Calu3 (cell line): ENCODE data around the gene KLHL33. TPM values are rescaled to one million over a fixed set of nuclear protein-coding genes. Genes with fewer than 3 reads are reported as not detected.

ENCODE experiments used
- Bru-seq: library from RNA; stranded (reverse); fragments of 400-500 nt; gene quantifications from one replicate; lab custom pipeline; 2021; lab: Mats Ljungman, UMichigan
- BruChase-seq, 2 experiments: library from RNA; stranded (reverse); fragments of 400-500 nt; gene quantifications; one replicate each; lab custom pipeline; 2021; lab: Mats Ljungman, UMichigan
- BruUV-seq: library from RNA; stranded (reverse); fragments of 400-500 nt; replicated peaks from 2 replicates; lab custom pipeline; 2021; lab: Mats Ljungman, UMichigan
- CTCF ChIA-PET: fragments of 300-600 bp; sonication (Branson Sonifier 250); formaldehyde crosslinking; loops from one replicate; lab custom pipeline; 2022; ENCODE audit warnings: antibody characterized with exemption; lab: Charles Lee
- DNase-seq: peaks from one replicate; pipeline ENCODE4 v3.0.0; 2022
- H3K27ac Mint-ChIP-seq: one replicate; pipeline ENCODE4 v1.8.0; 2022; ENCODE audit warnings: mixed read lengths; ENCODE audit not compliant: unreplicated experiment
- H3K27me3 Mint-ChIP-seq: one replicate; pipeline ENCODE4 v1.8.0; 2022; ENCODE audit warnings: mixed read lengths; ENCODE audit not compliant: unreplicated experiment
- H3K36me3 Mint-ChIP-seq: one replicate; pipeline ENCODE4 v1.8.0; 2022; ENCODE audit warnings: mild to moderate bottlenecking, moderate library complexity, mixed read lengths; ENCODE audit not compliant: insufficient read depth, unreplicated experiment
- H3K4me1 Mint-ChIP-seq: one replicate; pipeline ENCODE4 v1.8.0; 2022; ENCODE audit warnings: mild to moderate bottlenecking, low read depth, mixed read lengths; ENCODE audit not compliant: unreplicated experiment
- H3K4me3 Mint-ChIP-seq: one replicate; pipeline ENCODE4 v1.8.0; 2022; ENCODE audit warnings: mild to moderate bottlenecking, low read depth, moderate library complexity, mixed read lengths; ENCODE audit not compliant: unreplicated experiment
- H3K9me3 Mint-ChIP-seq: one replicate; pipeline ENCODE4 v1.8.0; 2022; ENCODE audit warnings: low read depth, mixed read lengths; ENCODE audit not compliant: unreplicated experiment
- CTCF ChIP-seq: fragments of 200-600 bp; IDR thresholded peaks from one replicate; pipeline ENCODE4 v1.8.0; 2022; ENCODE audit warnings: antibody characterized with exemption; ENCODE audit not compliant: unreplicated experiment
- intact Hi-C: fragments of 100-400 bp; cut with micrococcal nuclease; formaldehyde crosslinking; loops from one replicate; pipeline ENCODE4 v1.10.0; 2022; ENCODE audit not compliant: unreplicated experiment
- long read RNA-seq: library from polyadenylated mRNA; stranded (forward); transcript quantifications from one replicate; pipeline ENCODE4 v2.0.0, GENCODE V29; 2022
- total RNA-seq: library from RNA; stranded (reverse); gene quantifications from 2 replicates; pipeline ENCODE4 v1.2.3, GENCODE V29; 2022

KLHL33 gene
- total RNA-seq (not detected in 2 replicates), Bru-seq, nascent RNA (not detected), BruChase-seq, experiment 1, labeled RNA remaining after a 6-hour chase (percentile 7 among the genes with signal in this experiment), BruChase-seq, experiment 2, labeled RNA remaining after a 2-hour chase (not detected)
- long read RNA-seq, result 0 reads

- Mint-ChIP-seq H3K4me1 (no peaks in the 10 kb centered on the region), H3K4me3 (no peak within 1 kb of the TSS), H3K36me3 (no peaks in the 10 kb centered on the region), H3K27me3 (peaks cover 15% of the 10 kb centered on the region), H3K9me3 (no peaks in the 10 kb centered on the region), H3K27ac (no peak within 1 kb of the TSS)
- no peak for TF ChIP-seq CTCF
- CTCF ChIA-PET, result no interaction called here
- intact Hi-C loops, result no loop called here
- DNase-seq, result no peak
- BruUV-seq, result no TSS peak
Observed at GRCh38 chr14:20435582-20436362, at the start of gene KLHL33. Gene KLHL33, minus strand, starts transcription at chr14:20436166. Its CDS starts 355 bp downstream, at chr14:20435811.

GRCh38 chr14:20482382-20482781, 46.4 kb upstream of the KLHL33 start:
- H3K4me3 Mint-ChIP-seq, result no peak overlapping the region
- CTCF ChIA-PET, result no interaction called here
- H3K27ac Mint-ChIP-seq, result no peak overlapping the region

GRCh38 chr14:20478894-20479293, 42.9 kb upstream of the KLHL33 start:
- intact Hi-C loops, result no loop called here
- no TSS peak for BruUV-seq
- Mint-ChIP-seq H3K27ac (no peak overlapping the region), H3K4me1 (peaks cover 11% of the 10 kb centered on the region), H3K36me3 (peaks cover 48% of the 10 kb centered on the region), H3K9me3 (no peaks in the 10 kb centered on the region), H3K27me3 (no peaks in the 10 kb centered on the region), H3K4me3 (no peak overlapping the region)
- TF ChIP-seq CTCF, result no peak
- DNase-seq, result no peak
- CTCF ChIA-PET, result no interaction called here

More at GRCh38 chr14:20482382-20482781, 46.4 kb upstream of the KLHL33 start:
- BruUV-seq, result no TSS peak
- no peak for DNase-seq
- peaks cover 6% of the 10 kb centered on the region for H3K4me1 Mint-ChIP-seq
- no peaks in the 10 kb centered on the region for H3K27me3 Mint-ChIP-seq
- H3K36me3 Mint-ChIP-seq, result peaks cover 18% of the 10 kb centered on the region
- no peaks in the 10 kb centered on the region for H3K9me3 Mint-ChIP-seq
- intact Hi-C loops, result no loop called here
- no peak for TF ChIP-seq CTCF

GRCh38 chr14:20477211-20477876, 41.4 kb upstream of the KLHL33 start:
- Mint-ChIP-seq H3K4me3 (no peak overlapping the region), H3K36me3 (peaks cover 61% of the 10 kb centered on the region), H3K27ac (peak overlapping the region; percentile 37), H3K27me3 (no peaks in the 10 kb centered on the region), H3K4me1 (peaks cover 21% of the 10 kb centered on the region), H3K9me3 (no peaks in the 10 kb centered on the region)
- intact Hi-C loops, result no loop called here
- DNase-seq, result no peak
- BruUV-seq, result no TSS peak
- TF ChIP-seq CTCF, result no peak
- CTCF ChIA-PET, result no interaction called here
